HG02870 (cell line): Measurements from ENCODE around the gene ZP2.
"Not testable (repeated sequence)": the region's sequence is repeated elsewhere in the genome, so short reads cannot be mapped to it uniquely, and the experiment has no call there.

Source experiments
- ATAC-seq: cut with Tn5 transposase; IDR thresholded peaks from one replicate; pipeline ENCODE4 v1.9.1; 2021; ENCODE audit warnings: mild to moderate bottlenecking, moderate library complexity; ENCODE audit not compliant: unreplicated experiment

Gene ZP2

GRCh38 chr16:21211486-21211885 lies at the start of gene ZP2:
ZP2 (minus strand) TSS chr16:21211574; CDS start chr16:21211547, 27 bp downstream.
- ATAC-seq = no peak

GRCh38 chr16:21257284-21257683 lies 45.9 kb upstream of the ZP2 start:
- ATAC-seq = no peak

- no peak for ATAC-seq
Observed at GRCh38 chr16:21256636-21257035, 45.3 kb upstream of the ZP2 start.

GRCh38 chr16:21253470-21253869 lies 42.1 kb upstream of the ZP2 start:
- ATAC-seq = no peak

- ATAC-seq = no peak
Observed at GRCh38 chr16:21250072-21250923, 38.9 kb upstream of the ZP2 start.

GRCh38 chr16:21248179-21248578 lies 36.8 kb upstream of the ZP2 start:
- not testable (repeated sequence) for ATAC-seq

GRCh38 chr16:21244518-21245215 lies 33.3 kb upstream of the ZP2 start:
- ATAC-seq = no peak

GRCh38 chr16:21242756-21243155 lies 31.4 kb upstream of the ZP2 start:
- no peak for ATAC-seq

GRCh38 chr16:21239646-21240045 lies 28.3 kb upstream of the ZP2 start:
- ATAC-seq = no peak

GRCh38 chr16:21236831-21237230 lies 25.5 kb upstream of the ZP2 start:
- no peak for ATAC-seq

- no peak for ATAC-seq
Observed at GRCh38 chr16:21235199-21235585, 23.8 kb upstream of the ZP2 start.

GRCh38 chr16:21233521-21234150 lies 22.3 kb upstream of the ZP2 start, which contains the start of gene ANKS4B:
ANKS4B (plus strand) TSS chr16:21233699; CDS start chr16:21233738, 39 bp downstream.
- ATAC-seq = no peak

- no peak for ATAC-seq
Observed at GRCh38 chr16:21233045-21233520, 21.7 kb upstream of the ZP2 start.

- ATAC-seq = no peak
Observed at GRCh38 chr16:21228361-21228872, 17.0 kb upstream of the ZP2 start.

GRCh38 chr16:21227866-21228265 lies 16.5 kb upstream of the ZP2 start:
- no peak for ATAC-seq

GRCh38 chr16:21226749-21227148 lies 15.4 kb upstream of the ZP2 start:
- no peak for ATAC-seq

GRCh38 chr16:21224800-21225199 lies 13.4 kb upstream of the ZP2 start:
- no peak for ATAC-seq

GRCh38 chr16:21223787-21224186 lies 12.4 kb upstream of the ZP2 start:
- no peak for ATAC-seq

GRCh38 chr16:21222495-21223337 lies 11.3 kb upstream of the ZP2 start:
- ATAC-seq = no peak

- ATAC-seq = no peak
Observed at GRCh38 chr16:21219551-21219950, 8.2 kb upstream of the ZP2 start.
